Measurements from ENCODE around the gene ARHGAP26.

Gene ARHGAP26

DNA sequence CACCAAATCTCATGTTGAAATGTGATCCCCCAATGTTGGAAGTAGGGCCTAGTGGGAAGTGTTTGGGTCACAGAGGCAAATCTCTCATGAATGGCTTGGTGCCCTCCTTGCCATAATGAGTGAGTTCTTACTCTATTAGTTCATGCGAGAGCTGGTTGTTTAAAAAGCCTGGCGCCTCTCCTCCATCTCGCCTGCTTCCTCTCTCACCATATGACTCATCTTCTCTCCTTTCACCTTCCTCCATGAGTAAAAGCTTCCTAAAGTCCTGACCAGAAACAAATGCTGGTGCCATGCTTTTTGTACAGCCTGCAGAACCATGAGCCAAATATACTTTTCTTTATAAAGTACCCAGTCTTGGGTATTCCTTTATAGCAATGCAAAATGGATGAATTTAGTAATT lies 20.9 kb upstream of the ARHGAP26 start:
- DNase-seq, result no peak

- DNase-seq, result no peak
These were observed 17.0 kb upstream of the ARHGAP26 start for GRCh38 chr5:142753116-142753631.

DNA sequence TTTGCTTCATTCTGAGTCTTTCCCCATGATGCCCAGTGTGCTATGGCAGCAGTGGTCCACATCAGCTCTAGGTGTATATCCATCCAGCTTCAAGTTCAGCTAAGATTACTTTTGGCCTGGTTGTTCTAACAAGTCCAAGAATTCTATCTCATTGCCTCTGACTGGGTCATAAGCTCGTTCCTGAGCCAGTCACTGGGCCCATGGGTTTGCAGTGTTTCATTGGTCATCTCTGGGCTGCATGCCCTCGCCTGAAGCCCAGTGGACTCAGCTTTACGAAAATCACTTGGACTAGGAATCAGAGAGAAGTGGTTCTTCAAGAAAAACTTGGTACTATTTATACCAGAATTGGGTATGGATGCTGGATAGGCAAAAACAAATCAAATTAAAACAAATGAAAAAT lies 16.1 kb upstream of the ARHGAP26 start:
- no peak for DNase-seq

- no peak for DNase-seq
These were observed 13.6 kb upstream of the ARHGAP26 start for GRCh38 chr5:142756576-142756975.

- no peak for DNase-seq
These were observed 12.6 kb upstream of the ARHGAP26 start for GRCh38 chr5:142757564-142757963.

DNA sequence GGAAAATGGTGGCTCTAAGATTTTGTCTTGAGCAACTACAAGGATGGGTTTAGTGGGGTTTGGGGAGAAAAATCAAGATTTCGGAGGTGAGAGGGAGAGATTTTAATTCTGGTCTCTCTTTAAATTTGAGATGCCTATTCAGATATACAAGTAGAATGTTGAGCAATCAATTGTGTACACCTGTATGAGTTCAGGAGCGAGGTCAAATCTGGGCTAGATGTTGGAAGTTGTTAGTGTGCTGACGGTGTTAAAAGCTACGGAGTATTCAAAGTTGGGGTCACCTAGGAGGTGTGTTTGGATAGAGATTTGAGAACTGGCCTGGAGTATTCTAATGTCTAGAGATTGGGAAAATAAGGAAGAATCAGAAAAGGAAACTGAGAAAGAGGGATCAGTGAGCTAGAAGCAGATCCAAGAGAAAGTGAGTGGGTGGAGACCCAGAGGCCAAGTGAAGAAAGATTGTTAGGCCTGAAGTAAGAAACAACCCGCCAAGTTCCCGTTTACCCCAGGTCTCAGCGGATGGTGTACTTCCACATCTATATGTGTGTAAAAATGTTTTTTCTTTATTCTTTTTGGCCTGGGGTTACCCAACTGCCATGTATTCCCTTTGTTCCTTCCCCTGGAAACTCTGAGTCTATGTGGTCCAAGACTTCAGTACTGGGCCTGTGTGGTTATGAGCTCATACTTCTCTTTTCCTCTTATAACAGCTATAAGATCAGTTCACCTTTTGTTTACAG lies 11.9 kb upstream of the ARHGAP26 start:
- DNase-seq, result no peak

DNA sequence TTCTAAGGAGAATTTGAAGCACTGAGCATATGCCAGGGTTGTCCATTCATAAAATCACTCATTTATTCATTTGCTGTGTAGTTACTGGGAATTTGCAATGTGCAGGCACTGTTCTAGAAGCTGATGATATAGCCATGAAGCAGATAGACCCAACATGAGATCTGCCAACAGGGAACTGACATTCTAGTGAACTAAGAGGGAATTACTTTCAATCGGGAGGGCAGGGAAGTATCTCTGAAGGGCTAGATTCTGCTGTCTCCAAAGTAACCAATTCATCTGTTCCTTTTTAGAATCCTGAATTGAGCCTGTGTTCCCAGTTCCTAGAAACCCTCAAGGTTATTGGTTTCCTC lies 11.4 kb upstream of the ARHGAP26 start:
- DNase-seq, result no peak

DNA sequence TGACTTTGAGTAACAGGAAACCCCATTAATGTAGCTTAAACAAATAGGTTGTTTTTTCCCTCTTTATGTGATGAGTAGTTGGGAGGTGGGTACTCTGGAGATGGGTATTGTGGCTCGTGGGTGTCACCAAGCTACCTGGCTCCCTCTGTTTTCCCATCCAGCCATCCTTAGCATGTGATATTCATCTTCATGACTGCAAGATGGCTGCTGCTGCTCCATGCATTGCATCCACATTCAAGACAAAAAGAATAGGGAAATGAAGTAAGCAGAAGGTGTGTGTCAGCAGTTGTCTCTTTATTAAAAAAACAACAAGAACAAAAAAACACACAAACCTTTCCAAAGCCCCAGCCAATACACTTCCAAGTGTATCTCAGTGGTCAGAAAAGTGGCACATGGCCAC lies 6.5 kb upstream of the ARHGAP26 start:
- DNase-seq, result no peak

- no peak for DNase-seq
These were observed 3.0 kb upstream of the ARHGAP26 start for GRCh38 chr5:142767178-142767577.

DNA sequence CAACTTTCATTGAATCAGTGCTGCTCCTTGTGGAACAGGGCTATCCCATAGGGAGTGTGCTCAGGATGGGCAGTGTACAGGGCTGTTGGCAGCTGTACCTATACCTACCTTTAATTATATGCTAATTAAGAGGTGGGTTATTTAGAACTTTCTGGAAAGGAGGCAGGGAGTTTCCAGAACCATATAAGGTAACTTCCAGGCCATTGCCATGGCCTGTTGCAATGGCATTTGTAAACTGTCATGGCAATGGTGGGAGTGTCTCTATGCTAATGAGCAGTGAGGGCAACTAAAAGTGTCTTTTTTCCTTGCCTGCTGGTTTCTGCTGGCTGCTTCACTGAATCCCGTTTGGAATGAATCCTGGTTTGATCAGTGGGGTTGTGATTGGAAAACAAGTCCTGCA lies 2.3 kb upstream of the ARHGAP26 start:
- no peak for DNase-seq

DNA sequence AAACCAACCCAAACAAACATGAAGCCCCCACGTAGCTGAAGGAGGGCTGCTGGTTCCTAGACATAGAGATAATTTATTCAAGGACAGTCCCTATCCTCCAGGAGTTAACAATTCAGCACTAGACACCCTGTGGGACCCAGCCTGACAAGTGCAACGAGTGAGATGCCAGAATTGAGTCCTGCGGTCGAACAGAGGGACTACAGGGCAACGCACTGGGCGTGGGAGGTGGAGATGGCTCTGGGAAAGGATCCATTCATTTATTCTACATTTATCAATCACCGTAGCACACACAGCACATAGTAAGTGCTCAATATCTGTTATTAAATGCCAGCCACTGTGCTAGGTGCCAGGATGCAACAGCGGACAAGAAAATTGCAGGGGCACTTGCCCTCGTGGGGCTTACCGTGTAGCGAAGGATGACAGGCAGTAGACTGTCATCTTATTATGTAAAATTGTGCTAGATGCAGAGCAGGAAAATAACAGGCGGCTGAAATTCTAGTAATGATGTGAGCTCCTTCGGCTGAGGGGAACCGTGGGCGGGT lies 855 bp upstream of the ARHGAP26 start:
- DNase-seq, result no peak

GRCh38 chr5:142770650-142771609 lies 753 bp downstream of the ARHGAP26 start:
- peak; percentile 59 for DNase-seq

DNA sequence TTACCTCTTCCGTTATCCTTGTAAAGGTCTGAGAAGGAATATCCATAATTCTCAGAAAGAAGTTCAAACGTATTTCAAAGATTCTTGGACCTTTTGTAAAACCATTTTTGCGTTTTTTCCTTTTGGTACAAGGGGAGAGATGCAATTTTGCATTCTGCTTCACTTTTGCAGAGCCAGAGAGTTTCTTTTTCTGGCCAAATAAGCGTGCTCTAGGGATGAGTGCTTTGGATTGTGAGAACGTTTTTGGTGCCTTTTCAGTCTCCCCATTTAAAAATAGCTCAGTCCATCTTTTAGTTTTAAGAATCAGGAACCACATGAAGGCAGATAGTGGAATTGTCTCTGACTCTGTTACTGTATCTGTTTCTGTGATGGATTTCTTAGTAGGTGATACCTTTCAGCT lies 1.5 kb downstream of the ARHGAP26 start:
- DNase-seq, result no peak

- no peak for DNase-seq
These were observed 2.5 kb downstream of the ARHGAP26 start for GRCh38 chr5:142772446-142773293.

DNA sequence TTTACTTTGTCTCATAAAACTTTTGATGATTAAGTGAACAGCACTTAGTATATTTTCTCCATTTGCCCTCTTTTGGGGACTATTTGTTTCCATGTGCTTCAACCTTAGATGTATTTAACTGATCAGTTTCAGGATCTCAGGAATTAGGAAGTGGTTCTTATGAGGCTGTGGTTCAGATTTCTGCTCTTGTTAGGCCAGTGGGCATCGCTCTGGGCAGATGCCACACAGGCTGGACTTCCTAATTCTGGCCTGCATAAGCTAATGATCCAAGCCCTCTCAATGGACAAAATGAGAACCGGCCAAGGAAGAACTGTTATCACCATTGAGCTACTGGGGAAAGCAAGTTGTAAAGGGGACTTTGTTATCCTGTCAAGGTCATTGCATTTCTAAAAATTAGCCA lies 6.9 kb downstream of the ARHGAP26 start:
- DNase-seq, result no peak

DNA sequence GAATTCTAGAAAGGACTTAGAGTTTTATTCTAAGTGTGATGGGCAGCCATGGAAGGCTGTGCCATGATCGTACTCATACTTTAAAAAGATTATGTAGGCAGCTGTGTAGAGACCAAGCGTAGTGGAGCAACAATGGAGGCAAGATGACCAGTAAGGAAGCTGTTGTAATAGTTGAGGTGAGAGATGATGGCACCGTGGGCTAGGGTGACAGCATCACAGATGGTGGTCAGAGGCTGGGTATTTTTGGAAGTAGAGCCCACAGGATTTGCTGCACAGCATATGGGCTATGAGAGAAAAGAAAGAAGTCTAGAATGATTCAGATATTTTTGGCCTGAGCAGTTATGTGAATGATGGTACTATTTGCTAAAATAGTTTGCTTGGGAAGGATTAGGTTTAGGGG lies 7.7 kb downstream of the ARHGAP26 start:
- DNase-seq, result no peak

- no peak for DNase-seq
These were observed 9.1 kb downstream of the ARHGAP26 start for GRCh38 chr5:142779163-142779840.

DNA sequence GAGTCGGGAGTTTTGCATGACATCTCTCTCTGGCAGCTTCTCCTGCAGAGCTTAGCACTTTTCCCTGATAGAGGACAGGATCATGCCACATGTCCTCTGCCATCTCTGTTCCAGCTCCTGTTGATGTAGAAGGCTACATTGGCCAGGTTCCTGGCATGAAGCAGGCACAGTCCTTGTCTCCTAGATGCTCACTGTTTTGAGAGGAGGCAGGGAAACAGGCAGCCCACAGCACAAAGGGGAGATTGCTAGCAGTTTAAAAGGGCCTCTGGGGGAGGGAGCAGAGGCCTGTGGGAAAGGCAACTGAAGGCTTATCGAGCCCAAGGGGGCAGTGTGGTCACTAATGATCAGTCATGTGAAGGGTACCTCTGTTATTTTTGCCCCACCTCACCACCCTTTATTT lies 10.7 kb downstream of the ARHGAP26 start:
- DNase-seq, result no peak

DNA sequence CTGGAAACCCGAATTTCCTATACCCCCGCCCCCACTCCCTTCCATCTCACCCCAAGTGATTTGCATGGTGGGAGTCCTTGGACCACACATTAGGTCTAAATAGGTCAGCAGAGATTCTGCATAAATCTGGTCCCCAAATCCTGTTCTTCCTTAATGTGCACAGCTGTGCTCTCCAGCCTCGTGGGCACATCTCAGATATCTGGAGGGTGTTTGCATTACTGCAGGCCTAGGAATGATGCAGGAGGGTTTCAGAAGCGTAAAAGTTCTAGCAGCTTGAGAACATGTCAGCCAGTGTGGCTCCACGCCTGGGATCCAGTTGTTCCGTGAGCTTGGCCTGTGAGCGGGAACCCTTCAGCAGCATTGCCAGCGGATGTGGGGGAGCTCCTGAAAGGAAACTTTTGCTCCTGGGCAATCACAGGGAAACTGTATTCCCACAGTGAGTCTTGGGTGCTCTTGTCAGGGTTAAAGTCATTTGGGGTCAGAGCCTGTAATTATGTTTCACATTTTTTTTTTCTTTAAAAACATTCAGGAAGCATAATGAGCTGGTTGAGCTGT lies 12.9 kb downstream of the ARHGAP26 start:
- DNase-seq, result no peak

DNA sequence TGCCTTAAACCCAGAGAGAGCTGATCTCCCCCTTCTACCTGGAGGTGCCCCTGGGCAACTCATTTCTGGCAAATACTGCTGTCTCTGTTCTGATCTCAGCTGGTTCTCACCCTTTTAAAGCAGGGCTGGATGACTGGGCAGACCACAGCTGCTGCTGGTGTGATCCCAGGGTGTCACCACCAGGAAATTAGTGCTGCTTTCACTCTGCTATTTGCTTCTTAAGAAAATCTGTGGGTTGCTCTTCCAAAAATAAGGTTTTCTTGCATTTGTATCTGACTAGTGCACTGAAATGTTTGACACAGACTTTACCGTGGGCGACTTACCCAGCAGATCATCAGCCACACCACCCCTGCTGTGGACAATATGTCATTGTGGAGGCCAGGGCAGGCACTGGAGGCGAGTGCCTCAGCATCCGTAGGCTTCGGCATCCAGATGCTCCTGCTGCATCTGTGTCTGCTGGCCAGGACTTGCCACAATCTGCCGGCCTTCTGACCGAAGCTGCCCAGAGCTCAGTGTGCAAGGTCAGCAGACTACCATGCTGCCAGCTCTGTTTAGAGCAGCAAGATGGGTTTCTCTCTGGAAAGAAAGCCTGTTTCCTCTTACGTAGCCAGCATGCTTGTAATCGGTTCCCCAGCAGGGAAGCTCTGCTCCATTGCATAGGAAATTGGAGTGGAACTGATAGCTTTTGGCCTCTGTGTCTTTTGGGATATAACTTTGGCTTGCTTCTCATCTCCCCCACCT lies 13.6 kb downstream of the ARHGAP26 start:
- DNase-seq, result no peak

- DNase-seq, result no peak
These were observed 14.3 kb downstream of the ARHGAP26 start for GRCh38 chr5:142784401-142784955.
